ENCODE results near the gene GART. TPM values are rescaled to one million over a fixed set of nuclear protein-coding genes. Genes with fewer than 3 reads are reported as not detected.

GART gene
- total RNA-seq, 1 donor from 2014 or later: 63.0 TPM

DNA sequence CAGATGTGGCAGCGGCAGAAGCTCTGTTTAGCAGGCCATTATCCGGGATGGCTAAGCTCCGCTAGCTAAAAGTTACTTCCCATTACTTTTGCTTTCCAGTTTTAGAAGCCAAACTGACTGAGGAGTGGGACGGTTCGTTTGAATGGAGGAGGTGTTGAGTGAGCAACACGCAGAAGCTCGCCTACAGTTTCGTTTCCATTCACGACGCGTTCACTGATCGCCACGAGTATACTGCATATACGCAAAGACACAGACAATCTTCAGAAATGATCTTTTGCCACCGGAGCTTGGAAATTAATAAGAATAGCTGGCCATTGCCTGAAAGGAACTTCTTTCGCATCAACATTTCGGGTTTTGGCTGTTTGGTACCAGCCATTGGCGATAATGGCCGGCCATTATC, 15.5 kb upstream of the GART start:
- ATAC-seq (no peak), DNase-seq (ENCODE audit: low spot score) (no peak)
- intact Hi-C loops (cut with DNase I): no loop called here

DNA sequence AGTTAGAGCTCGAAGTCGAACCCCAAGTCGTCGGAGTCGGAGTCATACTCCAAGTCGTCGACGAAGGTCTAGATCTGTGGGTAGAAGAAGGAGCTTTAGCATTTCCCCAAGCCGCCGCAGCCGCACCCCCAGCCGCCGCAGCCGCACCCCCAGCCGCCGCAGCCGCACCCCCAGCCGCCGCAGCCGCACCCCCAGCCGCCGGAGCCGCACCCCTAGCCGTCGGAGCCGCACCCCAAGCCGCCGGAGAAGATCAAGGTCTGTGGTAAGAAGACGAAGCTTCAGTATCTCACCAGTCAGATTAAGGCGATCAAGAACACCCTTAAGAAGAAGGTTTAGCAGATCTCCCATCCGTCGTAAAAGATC, 13.0 kb upstream of the GART start:
- ATAC-seq: no peak
- no peak for DNase-seq (ENCODE audit: low spot score)
- intact Hi-C loops (cut with DNase I): no loop called here

GRCh38 chr21:33554236-33554981, 12.5 kb upstream of the GART start:
- DNase-seq (ENCODE audit: low spot score) (no peak), ATAC-seq (no peak)
- intact Hi-C loops (cut with DNase I): no loop called here

- DNase-seq (ENCODE audit: low spot score) (no peak), ATAC-seq (no peak)
- intact Hi-C loops (cut with DNase I): no loop called here
Measured at GRCh38 chr21:33552999-33553598, 11.2 kb upstream of the GART start.

- intact Hi-C loops (cut with DNase I): no loop called here
- ATAC-seq (peak; percentile 31), DNase-seq (ENCODE audit: low spot score) (no peak)
Measured at GRCh38 chr21:33552093-33552998, 10.4 kb upstream of the GART start.

GRCh38 chr21:33551664-33552063, 9.7 kb upstream of the GART start:
- DNase-seq (ENCODE audit: low spot score) (no peak), ATAC-seq (no peak)
- intact Hi-C loops (cut with DNase I): no loop called here

DNA sequence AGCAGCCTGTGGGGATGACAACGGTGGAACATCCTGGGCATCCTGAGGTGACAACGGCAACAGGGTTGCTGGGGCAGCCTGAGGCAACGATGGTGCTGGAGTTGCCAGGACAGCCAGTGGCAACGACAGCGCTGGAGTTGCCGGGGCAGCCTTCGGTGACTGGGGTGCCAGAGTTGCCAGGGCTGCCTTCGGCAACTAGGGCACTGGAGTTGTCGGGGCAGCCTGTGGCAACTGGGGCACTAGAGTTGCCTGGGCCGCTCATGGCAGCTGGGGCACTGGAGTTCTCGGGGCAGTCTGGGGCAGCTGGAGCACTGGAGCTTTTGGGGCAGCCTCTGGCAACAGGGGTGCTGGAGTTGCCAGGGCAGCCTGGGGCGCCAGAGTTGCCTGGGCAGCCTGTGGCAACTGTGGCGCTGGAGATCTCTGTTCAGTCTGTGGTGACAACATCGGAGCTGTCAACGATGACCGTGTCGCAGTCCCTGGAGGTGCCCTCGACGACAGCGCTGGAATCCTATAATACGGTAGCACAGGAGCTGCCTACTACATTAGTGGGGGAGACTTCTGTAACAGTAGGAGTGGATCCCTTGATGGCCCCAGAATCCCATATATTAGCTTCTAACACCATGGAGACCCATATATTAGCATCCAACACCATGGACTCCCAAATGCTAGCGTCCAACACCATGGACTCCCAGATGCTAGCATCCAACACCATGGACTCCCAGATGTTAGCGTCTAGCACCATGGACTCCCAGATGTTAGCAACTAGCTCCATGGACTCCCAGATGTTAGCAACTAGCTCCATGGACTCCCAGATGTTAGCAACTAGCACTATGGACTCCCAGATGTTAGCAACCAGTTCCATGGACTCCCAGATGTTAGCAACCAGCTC, 9.1 kb upstream of the GART start:
- DNase-seq (ENCODE audit: low spot score) (no peak), ATAC-seq (peak; percentile 10)
- intact Hi-C loops (cut with DNase I): no loop called here

DNA sequence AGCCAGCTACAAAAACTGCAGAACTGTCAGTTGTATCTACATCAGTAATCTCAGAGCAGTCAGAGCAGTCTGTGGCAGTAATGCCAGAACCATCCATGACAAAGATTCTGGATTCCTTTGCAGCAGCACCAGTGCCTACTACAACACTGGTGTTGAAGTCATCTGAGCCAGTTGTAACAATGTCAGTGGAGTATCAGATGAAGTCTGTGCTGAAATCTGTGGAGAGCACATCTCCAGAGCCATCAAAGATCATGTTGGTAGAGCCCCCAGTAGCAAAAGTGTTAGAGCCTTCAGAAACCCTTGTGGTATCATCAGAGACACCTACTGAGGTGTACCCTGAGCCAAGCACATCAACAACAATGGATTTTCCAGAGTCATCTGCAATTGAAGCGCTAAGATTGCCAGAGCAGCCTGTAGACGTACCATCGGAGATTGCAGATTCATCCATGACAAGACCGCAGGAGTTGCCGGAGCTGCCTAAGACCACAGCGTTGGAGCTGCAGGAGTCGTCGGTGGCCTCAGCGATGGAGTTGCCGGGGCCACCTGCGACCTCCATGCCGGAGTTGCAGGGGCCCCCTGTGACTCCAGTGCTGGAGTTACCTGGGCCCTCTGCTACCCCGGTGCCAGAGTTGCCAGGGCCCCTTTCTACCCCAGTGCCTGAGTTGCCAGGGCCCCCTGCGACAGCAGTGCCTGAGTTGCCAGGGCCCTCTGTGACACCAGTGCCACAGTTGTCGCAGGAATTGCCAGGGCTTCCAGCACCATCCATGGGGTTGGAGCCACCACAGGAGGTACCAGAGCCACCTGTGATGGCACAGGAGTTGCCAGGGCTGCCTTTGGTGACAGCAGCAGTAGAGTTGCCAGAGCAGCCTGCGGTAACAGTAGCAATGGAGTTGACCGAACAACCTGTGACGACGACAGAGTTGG, 8.2 kb upstream of the GART start:
- no peak for DNase-seq (ENCODE audit: low spot score)
- intact Hi-C loops (cut with DNase I): no loop called here
- ATAC-seq: no peak

- no peak for ATAC-seq
- intact Hi-C loops (cut with DNase I): no loop called here
Measured at GRCh38 chr21:33546086-33546485, 4.2 kb upstream of the GART start.

DNA sequence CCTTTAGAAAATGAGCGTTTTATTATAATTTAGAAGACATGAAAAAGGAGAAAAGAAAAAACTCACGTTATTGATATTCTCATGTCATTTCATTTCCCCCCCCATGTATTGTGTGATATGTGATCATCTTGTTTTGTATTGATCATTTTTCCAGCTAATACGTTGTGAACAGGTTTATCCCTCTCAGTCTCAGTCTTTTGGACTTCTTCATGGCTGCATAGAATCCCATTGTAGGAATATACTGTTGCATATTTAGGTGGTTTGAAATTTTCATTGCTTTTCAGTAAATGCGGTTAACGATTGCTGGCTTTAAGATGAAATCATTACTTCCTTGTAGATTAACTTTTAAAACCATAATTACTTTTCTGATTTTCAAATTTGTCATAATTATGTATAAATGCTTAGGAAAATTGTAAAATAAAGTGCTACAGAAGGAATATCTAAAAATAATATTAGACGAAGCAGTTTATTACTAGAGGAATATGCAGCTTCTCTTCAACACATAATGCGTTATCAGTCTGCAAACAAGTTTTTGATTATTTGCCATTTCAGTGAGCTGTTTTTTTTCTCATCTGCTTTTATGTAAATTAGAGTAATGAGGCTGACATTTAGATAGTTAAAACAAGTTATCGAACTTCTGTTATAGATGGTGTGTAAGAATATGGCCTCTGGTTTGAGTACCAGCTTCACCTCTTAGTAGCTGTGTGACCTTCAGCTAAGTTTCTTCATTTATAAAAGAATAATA, 2.7 kb upstream of the GART start:
- ATAC-seq (no peak), DNase-seq (ENCODE audit: low spot score) (no peak)
- intact Hi-C loops (cut with DNase I): no loop called here

More at GRCh38 chr21:33546086-33546485, 4.2 kb upstream of the GART start:
- no peak for DNase-seq (ENCODE audit: low spot score)

- ATAC-seq (peak; percentile 48), DNase-seq (ENCODE audit: low spot score) (peak; percentile 89)
- intact Hi-C loops (cut with DNase I): no loop called here
Measured at GRCh38 chr21:33543505-33544129, 1.7 kb upstream of the GART start.

DNA sequence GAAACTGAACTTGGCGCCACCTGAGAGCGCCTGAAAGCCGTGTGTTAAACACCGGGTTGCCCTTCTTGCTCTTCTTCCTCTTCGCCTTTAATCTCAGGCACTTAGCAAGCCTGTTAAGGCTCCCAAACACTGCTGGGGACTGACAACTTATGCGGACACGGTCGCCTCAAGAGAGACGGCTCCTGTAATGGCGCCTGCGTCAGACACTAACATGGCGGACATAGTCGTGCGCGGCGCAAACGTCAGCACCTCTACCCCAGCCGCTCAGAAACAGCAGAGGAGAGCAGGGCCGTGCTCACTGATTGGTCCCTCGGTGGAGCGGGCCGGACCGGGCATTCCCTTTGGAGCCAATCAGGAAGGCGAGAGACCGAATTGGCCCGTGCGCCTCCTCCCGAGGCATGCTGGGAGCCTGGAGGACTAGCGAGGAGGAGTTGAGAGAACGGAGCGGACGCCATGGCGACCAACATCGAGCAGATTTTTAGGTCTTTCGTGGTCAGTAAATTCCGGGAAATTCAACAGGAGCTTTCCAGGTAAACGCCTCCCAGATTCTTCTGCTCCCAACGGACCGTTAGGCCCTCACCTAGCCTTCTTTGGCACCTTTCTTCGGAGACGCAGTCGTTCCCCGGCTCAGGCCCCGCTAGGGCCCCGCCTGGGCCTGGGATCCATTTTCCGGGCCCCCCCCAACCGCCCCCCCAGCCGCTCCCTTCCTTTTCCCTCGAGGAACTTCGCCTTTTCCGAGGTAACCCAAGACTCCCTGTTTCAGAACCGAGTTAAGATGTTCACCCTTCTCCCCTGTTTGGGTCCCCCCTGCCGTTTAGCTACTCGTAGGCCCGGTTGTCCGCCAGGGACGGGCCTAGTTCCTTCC, 955 bp upstream of the GART start, which contains the start of gene SON:
Gene SON (plus strand): TSS at position 399 of the 865 bp plus-strand sequence. CDS start 55 bp downstream, at position 454.
- intact Hi-C loops (cut with DNase I): no loop called here
- DNase-seq (ENCODE audit: low spot score) (peak; percentile 98), ATAC-seq (peak; percentile 99)

DNA sequence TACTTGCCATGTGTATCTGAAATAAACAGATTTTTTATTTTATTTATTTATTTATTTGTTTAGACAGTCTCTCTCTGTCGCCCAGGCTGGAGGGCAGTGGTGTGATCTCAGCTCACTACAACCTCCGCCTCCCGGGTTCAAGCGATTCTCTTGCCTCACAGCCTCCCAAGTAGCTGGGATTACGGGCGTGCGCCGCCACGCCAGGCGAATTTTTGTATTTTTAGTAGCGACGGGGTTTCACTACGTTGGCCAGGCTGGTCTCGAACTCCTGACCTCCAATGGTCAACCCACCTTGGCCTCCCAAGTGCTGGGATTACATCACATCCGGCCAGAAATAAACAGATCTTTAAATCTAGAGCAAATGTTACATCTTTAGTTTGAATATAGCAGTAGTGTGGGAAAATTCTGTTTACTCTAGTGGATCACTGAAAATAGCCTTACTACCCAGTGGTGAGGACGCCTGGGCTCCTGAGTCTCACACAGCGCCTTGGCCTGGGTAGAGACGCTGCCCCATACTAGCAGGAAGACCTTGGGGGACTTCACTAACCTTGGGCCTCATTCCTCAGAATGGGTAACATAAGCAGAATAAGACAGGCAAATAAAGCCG, 709 bp downstream of the GART start:
- no peak for DNase-seq (ENCODE audit: low spot score)
- intact Hi-C loops (cut with DNase I): no loop called here
- ATAC-seq: no peak

- ATAC-seq (no peak), DNase-seq (ENCODE audit: low spot score) (no peak)
- intact Hi-C loops (cut with DNase I): no loop called here
Measured at GRCh38 chr21:33540711-33541104, 1.2 kb downstream of the GART start.

DNA sequence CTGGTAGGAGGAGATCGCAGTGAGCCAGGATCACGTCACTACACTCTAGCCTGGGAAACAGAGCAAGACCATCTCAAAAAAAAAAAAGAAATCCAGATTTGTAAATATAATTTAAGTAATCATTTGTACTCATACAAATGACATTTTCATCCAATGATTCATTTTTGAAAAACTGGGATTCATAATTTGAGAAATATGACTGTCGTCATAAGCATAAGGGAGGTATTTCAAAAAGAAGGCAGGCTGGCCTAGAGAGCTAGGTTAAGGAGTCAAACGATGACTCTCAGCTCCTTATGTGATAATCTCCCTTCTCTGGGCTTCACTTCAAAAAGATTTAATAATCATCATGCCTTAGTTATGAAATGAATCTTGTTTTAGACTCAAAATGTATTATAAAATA, 2.3 kb downstream of the GART start:
- ATAC-seq (no peak), DNase-seq (ENCODE audit: low spot score) (no peak)
- intact Hi-C loops (cut with DNase I): no loop called here
